HL-60 (cell line): ENCODE data around the gene ELL2.

Experiments
- CTCF ChIP-seq: IDR thresholded peaks from one replicate; pipeline ENCODE4 v1.5.1; 2011; ENCODE audit warnings: low read length, control low read depth, inconsistent platforms; ENCODE audit not compliant: insufficient read depth
- GABPA ChIP-seq: IDR thresholded peaks from 2 replicates; pipeline ENCODE4 v1.6.1; 2012; ENCODE audit warnings: low read depth
- POLR2AphosphoS5 ChIP-seq: IDR thresholded peaks from 2 replicates; pipeline ENCODE4 v1.6.1; 2012; ENCODE audit warnings: low read depth
- SPI1 ChIP-seq: IDR thresholded peaks from 2 replicates; pipeline ENCODE4 v1.6.1; 2012; ENCODE audit warnings: low read depth, mild to moderate bottlenecking, borderline replicate concordance

- no peak for TF ChIP-seq CTCF
- TF ChIP-seq POLR2AphosphoS5: no peak
- no peak for TF ChIP-seq SPI1
- no peak for TF ChIP-seq GABPA
Measured at GRCh38 chr5:95934207-95934804, 27.3 kb downstream of the ELL2 start.
